Measurements from ENCODE around the gene MTRR. TPM values are rescaled to one million over a fixed set of nuclear protein-coding genes. Genes with fewer than 3 reads are reported as not detected.

MTRR gene
- polyA plus RNA-seq (2012; ENCODE audit: insufficient read depth, insufficient read length, low read depth) = 67.3 TPM

DNA sequence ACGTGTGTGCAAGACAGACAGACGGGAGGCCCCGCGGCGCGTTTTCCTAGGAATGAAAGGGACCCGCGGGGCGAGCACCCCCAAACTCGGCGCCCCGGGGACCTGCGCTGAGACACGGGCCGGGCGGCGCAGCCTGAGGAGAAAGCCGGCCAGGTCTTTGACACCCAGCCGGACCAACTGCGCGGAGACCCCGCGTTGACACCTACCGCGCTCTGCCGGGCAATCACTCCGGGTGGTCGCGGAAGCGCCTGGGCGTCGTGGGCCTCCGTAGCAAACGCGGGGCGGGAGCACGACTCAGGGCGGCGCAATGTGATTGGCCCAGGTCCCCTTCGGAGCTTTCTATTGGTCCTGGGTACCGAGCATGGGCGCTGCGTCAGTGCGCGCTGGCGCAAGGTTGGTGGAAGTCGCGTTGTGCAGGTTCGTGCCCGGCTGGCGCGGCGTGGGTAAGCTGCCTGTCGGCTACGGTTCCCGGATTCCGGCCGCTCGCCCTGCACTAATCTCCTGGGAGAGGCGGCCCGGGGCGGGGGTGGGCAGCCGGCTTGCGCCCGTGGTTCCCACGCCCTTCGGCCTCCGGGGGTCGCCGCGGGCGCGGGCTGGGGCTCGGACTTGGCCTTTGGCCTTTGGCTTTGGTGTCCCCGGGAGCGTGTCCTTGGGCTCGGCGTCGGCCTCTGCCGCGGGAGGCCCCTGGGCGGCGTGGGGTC is at the start of gene MTRR, which contains the start of gene FASTKD3:
TSS of gene MTRR (plus strand) at position 376 of the 701 bp plus-strand sequence. CDS start 1,647 bp downstream, outside the sequence.
TSS of gene FASTKD3 (minus strand) at position 259 of the 701 bp plus-strand sequence. CDS start 948 bp downstream, outside the sequence.
- Histone ChIP-seq H3K27me3 (no peaks in the 10 kb centered on the region), H3K4me1 (peaks cover 5% of the 10 kb centered on the region), H3K4me3 (ENCODE audit: low read depth, low read length) (peak within 1 kb of the TSS; percentile 94), H3K36me3 (peaks cover 26% of the 10 kb centered on the region), H3K9me3 (no peaks in the 10 kb centered on the region)
- TF ChIP-seq, protein P1, sequence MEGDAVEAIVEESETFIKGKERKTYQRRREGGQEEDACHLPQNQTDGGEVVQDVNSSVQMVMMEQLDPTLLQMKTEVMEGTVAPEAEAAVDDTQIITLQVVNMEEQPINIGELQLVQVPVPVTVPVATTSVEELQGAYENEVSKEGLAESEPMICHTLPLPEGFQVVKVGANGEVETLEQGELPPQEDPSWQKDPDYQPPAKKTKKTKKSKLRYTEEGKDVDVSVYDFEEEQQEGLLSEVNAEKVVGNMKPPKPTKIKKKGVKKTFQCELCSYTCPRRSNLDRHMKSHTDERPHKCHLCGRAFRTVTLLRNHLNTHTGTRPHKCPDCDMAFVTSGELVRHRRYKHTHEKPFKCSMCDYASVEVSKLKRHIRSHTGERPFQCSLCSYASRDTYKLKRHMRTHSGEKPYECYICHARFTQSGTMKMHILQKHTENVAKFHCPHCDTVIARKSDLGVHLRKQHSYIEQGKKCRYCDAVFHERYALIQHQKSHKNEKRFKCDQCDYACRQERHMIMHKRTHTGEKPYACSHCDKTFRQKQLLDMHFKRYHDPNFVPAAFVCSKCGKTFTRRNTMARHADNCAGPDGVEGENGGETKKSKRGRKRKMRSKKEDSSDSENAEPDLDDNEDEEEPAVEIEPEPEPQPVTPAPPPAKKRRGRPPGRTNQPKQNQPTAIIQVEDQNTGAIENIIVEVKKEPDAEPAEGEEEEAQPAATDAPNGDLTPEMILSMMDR (IDR thresholded peaks at IDR 0.05; ENCODE audit: low read depth, low read length) = no peak
- peak; percentile 95 for DNase-seq

DNA sequence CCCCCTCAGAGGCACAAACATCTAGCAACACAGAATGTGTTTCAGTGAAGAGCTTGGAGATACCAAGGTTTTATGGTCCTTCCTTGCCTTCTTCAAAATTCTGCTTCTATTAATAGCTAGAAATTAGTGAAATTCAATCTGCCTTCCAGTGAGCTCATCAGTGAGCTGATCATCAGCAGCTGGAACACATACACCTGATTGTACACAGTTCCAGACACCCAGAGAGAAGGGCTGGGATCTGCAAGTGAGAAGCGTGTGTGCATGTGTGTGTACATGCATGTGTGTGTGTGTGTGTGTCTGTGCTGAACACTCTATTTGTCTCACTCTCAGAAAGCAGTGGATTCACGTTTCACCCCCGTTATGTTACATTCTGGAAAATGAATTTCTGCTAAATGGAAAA is 46.5 kb upstream of the MTRR start:
- TF ChIP-seq, protein P1 (IDR thresholded peaks at IDR 0.05; ENCODE audit: low read depth, low read length) = no peak
- H3K4me3 ChIP-seq (ENCODE audit: low read depth, low read length) = no peak overlapping the region
- no peak for DNase-seq

DNA sequence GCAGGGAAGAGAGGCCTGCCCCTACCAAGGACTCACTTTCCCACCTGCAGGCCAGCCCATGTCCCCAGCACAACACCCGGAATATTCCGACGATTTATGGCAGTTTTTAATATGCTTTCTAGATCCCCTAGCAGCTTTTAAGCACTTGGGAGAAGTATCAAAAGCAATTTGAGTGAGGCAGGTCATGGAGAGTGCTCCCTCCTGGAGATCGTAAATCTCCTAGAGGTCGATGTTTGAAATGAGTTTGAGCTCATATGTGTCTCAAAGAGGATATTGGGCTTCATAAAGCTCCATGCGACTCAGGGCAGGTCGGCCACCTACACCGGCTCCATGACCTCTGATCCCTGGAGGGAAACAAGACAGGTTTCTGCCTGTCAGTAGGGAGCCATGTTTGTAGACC is 45.4 kb upstream of the MTRR start:
- Histone ChIP-seq H3K27me3 (peaks cover 9% of the 10 kb centered on the region; the same call in 1 of the 2 replicates), H3K4me3 (ENCODE audit: low read depth, low read length) (no peak overlapping the region), H3K4me1 (no peaks in the 10 kb centered on the region), H3K36me3 (no peaks in the 10 kb centered on the region), H3K9me3 (no peaks in the 10 kb centered on the region)
- TF ChIP-seq, protein P1 (IDR thresholded peaks at IDR 0.05; ENCODE audit: low read depth, low read length) = no peak
- no peak for DNase-seq

More for the DNA sequence above, 46.5 kb upstream of the MTRR start:
- Histone ChIP-seq H3K27me3 (0 out of 2 replicates have a peak, but pooled peaks cover 9% of the 10 kb centered on the region), H3K4me1 (no peaks in the 10 kb centered on the region), H3K36me3 (no peaks in the 10 kb centered on the region), H3K9me3 (no peaks in the 10 kb centered on the region)

DNA sequence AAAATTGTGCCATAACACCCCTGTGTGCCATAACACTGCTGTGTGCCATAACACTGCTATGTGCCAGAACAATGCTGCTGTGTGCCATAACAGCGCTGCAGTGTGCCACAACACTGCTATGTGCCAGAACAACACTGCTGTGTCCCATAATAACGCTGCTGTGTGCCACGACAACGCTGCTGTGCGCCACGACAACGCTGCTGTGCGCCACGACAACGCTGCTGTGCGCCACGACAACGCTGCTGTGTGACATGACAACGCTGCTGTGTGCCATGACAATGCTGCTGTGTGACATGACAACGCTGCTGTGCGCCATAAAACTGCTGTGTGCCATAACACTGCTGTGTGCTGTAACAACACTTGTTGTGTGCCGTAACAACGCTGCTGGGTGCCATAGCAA is 44.0 kb upstream of the MTRR start:
- Histone ChIP-seq H3K4me1 (no peaks in the 10 kb centered on the region), H3K36me3 (no peaks in the 10 kb centered on the region), H3K9me3 (no peaks in the 10 kb centered on the region), H3K27me3 (peaks cover 9% of the 10 kb centered on the region; the same call in 1 of the 2 replicates), H3K4me3 (ENCODE audit: low read depth, low read length) (no peak overlapping the region)
- TF ChIP-seq, protein P1 (IDR thresholded peaks at IDR 0.05; ENCODE audit: low read depth, low read length) = no peak
- no peak for DNase-seq

DNA sequence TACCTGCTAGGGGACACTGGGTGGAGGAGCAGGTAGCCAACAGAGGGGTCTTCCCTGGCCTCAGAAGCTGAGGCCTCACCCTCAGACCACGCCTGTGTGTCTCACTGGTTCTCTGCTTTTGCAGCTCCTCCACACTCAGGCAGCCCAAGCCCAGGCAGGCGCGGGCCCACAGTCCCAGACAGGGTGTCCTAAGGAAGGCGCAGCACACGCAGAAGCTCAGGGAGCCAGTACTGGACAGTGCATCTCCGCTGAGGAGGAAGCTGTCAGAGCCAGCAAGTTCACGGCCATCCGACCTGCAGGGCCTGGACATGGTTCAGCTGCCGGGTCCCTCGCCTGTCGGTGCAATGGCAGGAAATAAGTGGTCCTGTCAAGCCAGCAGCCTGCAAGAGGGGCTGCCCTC is 43.3 kb upstream of the MTRR start:
- H3K4me1 ChIP-seq = no peaks in the 10 kb centered on the region
- DNase-seq = no peak
- H3K36me3 ChIP-seq = no peaks in the 10 kb centered on the region
- no peaks in the 10 kb centered on the region for H3K9me3 ChIP-seq
- TF ChIP-seq, protein P1 (IDR thresholded peaks at IDR 0.05; ENCODE audit: low read depth, low read length) = no peak
- no peak overlapping the region for H3K4me3 ChIP-seq (ENCODE audit: low read depth, low read length)
- peaks cover 9% of the 10 kb centered on the region; the same call in 1 of the 2 replicates for H3K27me3 ChIP-seq

DNA sequence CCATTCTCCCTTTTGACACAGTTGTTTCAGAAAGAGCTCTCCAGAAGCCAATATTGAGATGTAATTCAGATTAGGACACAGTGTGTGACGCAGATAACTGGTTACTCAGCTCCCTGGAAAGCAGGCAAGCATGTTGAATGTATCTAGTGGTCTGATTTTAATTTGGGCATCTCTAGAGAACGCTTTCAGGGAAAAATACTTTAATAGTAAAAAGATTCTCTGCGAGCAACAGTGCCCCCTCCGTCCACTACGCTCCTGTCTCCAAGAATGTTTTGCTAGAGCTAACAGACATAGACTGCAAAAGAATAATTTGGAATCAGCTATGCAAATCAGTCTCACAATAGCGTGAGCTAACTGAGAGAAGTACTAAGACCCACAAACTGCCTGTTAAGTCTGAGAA is 41.3 kb upstream of the MTRR start:
- H3K9me3 ChIP-seq = no peaks in the 10 kb centered on the region
- no peaks in the 10 kb centered on the region for H3K4me1 ChIP-seq
- peaks cover 6% of the 10 kb centered on the region; the same call in 1 of the 2 replicates for H3K27me3 ChIP-seq
- no peaks in the 10 kb centered on the region for H3K36me3 ChIP-seq
- peak overlapping the region; percentile 11; the same call in 1 of the 2 replicates for H3K4me3 ChIP-seq (ENCODE audit: low read depth, low read length)
- no peak for DNase-seq
- TF ChIP-seq, protein P1 (IDR thresholded peaks at IDR 0.05; ENCODE audit: low read depth, low read length) = peak; percentile 34
